GM21447 (cell line): ENCODE data around the gene ZNF180.
"Not testable (repeated sequence)": the region's sequence is repeated elsewhere in the genome, so short reads cannot be mapped to it uniquely, and the experiment has no call there.

Experiments used
- ATAC-seq: cut with Tn5 transposase; IDR thresholded peaks from one replicate; pipeline ENCODE4 v1.9.1; 2021; ENCODE audit not compliant: unreplicated experiment

The ZNF180 gene

DNA sequence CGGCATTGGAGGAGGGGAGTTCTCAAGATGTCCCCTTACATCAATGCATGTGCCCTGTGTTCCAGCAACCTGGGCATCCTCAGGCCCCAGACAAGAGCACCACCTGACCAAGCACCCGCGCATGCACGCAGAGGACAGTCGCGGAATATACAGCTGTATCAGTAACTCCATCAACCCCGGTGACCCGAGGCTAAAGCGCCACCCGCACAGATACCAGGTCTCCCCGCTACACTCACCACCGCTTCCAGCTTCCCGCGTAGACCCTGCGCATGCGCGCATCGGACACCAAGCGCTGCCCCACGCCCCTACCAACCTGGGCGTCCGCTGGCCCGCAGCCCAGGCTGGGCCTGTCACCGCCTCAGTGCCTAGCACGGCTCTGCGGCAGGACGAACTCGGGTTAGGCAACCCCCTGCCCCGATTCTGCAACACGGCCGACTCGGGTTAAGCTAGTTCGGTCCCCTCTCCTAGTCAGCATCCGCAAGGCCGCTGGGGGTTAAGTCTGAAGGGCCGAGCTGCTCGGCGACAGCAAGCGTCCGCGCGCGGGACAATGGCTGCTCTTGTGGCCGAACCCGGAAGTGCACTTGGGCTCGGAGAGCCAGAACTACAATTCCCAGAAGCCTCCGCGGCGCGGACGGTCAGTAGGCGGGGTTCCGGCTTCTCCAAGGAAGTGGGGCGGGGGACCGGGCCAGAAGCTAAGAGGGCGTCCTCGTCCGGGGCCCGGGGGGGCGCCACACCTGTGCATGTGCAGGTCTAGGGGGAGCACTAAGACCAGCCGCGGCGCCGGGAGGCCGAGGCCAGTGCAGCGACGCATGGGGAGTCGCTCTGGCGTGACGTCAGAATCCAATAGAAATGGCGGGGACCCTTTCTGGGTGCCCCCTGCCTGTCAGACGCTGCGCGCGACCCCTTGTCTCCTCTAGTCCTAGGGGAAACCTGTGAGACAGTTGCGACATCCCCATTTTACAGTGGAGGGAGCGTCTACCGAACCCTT, at the start of gene ZNF180:
Gene ZNF180 (minus strand): TSS at position 561 of the 988 bp plus-strand sequence. CDS start 3,188 bp downstream, outside the sequence.
- peak; percentile 91 for ATAC-seq

DNA sequence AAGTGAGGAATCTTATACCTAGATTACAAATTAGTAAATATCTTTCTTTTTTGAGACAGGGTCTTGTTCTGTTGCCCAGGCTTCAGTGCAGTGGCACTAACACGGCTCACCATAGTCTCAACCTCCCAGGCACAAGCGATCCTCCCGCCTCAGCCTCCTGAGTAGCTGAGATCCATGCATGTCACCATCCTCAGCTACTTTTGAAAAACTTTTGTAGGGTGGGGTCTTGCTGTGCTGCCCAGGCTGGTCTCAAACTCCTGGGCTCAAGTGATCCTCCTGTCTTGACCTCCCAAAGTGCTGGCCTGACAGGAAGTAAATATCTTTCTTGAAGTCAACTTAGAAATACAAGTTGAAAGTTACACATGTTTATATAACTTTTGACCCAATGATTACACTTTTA, 49.2 kb upstream of the ZNF180 start:
- ATAC-seq: no peak

DNA sequence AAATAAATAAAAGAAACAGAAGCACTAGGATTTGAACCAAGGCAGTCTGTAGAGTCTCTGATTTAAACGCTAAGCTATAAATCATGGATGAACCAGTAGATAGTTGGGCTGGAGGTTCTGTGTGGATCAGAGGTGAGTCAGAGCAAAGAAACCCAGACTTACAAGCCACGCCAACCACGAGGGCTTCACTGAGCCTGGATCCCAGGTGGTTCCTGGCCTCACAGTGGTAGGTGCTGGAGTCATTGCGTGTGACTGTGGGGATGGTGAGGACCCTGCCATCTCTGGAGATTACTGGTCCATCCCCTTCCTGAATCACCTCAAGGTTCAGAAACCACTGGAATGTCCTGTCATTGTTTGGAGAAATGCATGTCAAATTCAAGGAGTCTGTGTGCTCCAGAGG, 48.4 kb upstream of the ZNF180 start:
- no peak for ATAC-seq

DNA sequence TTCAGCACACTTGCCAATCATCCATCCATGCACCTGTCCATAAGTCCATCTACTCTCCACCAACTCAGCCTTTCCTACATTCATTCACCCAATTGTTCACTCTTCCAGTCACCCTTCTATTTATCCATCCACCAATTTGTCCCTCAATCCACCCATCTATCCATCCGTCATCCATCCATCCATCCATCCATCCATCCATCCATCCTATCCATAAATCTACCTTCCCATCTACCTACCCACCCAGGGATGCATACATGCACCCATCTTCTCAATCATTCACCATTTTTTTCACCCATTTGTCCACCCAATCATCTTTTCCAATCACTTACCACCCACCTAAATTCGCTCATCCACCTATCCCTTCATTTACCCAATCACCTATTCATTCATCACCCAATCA, 43.7 kb upstream of the ZNF180 start:
- ATAC-seq: no peak

DNA sequence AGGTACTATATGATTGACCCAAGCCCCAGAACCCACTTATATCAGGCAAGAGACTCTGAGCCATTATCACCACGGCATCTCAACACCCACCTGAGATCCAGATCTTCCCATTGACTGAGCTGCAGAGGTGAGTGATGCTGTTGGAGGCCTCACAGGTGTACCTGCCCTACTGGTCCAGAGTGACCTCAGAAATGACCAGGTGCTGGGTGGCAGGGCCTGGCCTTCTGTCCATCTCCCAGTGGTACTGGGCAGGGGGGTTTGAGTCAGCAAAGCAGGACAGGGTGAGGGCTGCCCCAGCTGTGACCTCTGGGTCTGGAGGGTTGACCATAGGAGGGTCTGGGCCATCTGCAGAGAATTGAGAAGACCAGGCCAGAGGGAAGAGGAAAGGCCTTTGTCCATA, 42.3 kb upstream of the ZNF180 start:
- no peak for ATAC-seq

DNA sequence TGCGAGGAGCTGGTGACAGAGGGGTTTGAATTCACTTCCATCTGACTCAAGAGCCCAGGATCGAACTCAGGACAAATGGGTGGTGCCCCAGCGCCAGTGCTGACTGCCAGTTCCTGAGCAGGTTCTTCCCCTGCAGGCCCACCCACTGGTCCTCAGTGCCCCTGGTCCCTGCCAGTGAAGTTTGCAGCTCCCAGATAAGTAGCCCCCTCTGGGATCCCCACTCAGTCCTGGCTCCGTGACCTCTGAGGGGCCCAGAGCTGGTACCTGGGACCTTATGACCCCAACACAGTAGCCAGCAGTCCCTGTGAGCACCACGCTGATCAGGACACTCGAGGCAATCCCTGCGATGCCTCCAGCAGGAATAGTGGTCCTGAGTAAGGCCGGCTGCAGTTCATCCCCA, 40.4 kb upstream of the ZNF180 start:
- no peak for ATAC-seq

DNA sequence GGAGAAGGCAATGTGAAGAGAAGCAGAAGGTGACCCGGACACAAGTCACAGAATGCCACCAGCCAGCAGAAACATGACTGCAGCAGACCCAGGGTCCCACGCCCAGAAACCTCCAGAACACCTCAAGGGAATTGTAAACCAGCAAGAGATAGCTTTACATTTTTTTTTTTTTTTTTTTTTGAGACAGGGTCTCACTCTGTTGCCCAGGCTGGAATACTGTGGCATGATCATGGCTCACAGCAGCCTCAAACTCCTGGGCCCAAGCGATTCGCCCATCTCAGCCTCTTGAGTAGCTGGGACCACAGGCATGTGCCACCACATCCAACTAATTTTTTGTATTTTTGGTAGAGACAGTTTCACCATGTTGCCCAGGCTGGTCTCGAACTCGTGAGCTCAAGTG, 39.7 kb upstream of the ZNF180 start:
- no peak for ATAC-seq

DNA sequence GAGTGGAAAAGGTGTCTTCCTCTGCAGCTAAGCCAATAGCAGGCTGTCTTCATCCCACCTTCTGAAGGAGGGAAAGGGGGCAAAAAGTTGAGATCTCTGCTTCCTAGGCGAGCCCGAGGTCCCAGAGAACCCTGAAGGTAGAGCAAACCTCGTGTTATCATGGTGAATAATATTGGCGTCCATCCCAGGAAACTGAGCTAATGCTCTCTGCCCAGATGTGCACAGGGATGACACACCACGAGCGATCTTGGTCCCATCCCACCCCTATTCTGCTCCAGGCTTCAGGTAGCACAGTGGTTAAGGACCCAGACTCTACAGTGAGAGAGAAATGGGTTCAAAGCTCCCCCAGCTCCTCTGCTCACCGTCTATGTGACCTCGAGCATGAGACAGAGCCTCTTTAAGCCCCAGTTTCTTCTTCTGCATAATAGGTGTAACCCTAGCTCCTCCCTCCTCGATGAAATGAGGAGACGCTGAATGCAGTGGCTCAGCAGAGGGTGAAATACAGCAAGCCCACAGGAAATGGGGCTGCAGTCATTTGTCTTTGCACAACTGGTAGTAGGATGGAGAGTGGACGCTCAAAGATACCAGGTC, 39.0 kb upstream of the ZNF180 start:
- ATAC-seq: no peak

DNA sequence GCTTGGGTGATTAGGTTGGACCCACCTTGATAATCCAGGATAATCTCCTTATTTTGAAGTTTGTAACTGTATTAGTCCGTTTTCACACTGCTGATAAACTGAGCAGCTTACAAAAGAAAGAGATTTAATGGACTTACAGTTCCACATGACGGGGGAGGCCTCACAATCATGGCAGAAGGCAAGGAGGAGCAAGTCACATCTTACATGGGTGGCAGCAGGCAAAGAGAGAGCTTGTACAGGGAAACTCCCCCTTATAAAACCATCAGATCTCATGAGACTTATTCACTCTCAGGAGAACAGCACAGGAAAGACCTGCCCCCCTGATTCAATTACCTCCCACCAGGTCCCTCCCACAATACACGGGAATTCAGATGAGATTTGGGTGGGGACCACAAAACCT, 35.0 kb upstream of the ZNF180 start:
- not testable (repeated sequence) for ATAC-seq

DNA sequence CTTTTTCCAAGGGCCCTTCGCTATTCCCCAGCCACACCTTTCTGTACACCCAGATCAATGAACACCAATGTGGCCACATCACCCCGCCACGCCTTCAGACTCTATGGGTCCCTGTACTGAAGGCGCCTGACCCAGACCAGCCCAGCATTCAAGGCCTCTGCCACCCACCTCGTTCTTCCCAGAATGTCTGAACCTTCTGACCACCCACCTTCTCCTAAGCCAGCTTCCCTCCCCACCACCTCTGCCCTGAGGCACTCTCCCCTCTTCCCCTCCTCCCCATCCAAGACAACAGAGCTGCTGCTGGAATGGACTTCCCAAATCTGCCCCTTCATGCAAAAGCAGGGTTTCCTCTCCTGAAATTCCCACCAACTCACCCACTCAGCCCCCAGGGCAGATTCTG, 32.5 kb upstream of the ZNF180 start:
- no peak for ATAC-seq

DNA sequence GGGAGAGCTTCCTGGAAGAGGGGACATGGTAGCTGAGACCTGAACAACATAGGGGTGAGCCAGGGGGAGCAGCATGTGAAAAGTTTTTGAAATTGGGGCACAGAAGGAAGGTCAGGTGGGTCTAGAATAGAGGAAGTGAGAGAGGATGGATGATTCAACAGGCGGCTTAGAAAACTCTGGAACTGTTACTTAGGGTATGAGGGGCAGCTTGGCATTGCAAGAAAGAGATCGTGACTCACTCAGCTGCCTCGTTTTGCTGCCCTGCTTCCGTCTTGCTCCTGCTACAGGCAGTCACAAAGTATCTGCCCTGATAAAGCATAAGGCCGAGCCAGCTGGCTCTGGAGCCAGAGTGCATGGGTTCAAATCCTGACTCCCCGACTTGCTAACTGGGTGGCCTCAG, 30.5 kb upstream of the ZNF180 start:
- no peak for ATAC-seq

DNA sequence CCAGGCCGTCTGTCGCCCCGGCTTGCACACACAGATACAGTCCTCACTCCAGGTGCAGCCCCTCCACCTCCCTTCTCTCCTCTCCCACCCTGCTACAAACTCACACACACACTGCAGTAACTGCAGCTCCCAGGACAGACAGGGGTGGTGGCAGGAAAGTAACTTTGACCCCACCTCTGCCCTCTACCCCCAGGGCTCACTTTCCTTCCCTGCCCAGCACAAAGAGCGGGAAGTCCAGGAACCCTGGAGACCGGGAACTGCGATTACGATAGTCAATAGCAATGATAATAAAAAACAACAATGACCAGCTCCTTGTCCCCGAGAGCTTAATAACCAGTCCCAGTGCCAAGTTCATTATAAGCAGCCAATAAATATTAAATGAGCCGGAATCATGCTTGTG, 29.2 kb upstream of the ZNF180 start, which contains the start of gene CEACAM20:
Gene CEACAM20 (minus strand): TSS at position 140 of the 400 bp plus-strand sequence. CDS start 166 bp downstream, outside the sequence.
- ATAC-seq: no peak

DNA sequence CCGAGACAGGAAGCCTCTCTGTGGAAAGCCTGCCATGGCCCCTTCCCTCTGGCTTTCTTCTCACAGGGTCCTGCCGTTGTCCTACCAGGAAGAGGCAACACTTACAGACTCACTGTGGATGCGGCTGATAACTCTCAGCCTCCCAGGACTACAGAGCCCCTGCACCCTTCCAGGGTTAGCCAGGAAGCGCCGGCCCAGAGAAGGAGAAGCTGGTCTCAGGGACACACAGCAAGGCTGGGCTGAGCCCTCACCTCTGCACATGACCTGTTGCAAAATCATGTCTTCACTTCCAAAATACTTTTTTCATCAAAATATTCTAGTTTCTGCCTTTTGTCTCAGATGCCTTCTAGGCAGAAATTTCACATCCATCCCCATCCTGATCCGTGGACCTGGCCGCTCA, 27.2 kb upstream of the ZNF180 start:
- no peak for ATAC-seq

DNA sequence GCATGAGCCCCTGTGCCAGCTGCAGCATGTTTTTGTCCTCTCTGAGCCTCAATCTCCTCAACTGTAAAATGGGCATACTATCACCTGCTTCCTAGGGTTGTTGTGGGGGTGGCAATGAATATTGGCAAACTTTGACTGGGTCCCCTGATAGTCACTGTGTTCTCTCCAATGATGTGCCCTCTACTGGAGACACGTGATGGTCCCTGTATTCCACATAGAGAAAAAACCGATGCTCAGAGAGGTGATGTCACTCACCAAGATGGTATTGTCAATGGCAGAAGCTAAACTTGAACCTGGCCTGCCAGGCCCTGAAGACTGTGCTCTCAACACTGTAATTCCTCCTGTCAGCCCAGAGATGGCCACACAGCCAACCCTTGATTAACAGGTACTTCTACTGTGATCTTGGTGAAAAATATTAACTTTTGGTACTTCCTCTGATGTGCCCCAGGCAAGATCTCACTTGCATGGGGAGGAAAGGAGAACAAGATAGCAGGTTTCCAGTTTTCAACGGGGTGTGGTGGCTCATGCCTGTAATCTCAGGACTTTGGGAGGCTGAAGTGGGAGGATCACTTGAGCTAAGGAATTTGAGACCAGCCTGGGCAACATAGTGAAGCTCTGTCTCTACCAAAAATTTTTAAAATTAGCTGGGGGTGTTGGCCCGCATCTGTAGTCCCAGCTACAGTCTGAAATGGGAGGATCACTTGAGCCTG, 25.6 kb upstream of the ZNF180 start:
- no peak for ATAC-seq

DNA sequence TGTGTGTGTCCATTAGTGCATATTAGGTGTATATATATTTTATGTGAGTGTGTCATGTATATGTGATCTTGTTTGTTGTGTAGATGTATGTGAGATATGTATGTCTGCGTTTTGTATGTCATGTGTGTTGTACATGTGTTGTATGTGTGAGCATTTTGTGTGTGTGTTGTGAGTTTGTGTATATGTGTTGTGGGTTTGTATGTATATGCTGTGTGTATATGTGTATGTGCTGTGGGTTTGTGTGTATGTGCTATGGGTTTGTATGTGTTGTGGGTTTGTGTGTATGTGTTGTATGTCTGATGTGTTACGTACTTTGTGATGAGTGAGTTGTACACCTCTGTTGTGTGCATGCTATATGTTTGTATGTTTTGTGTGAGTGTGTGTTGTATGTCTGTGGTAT, 21.0 kb upstream of the ZNF180 start:
- no peak for ATAC-seq

DNA sequence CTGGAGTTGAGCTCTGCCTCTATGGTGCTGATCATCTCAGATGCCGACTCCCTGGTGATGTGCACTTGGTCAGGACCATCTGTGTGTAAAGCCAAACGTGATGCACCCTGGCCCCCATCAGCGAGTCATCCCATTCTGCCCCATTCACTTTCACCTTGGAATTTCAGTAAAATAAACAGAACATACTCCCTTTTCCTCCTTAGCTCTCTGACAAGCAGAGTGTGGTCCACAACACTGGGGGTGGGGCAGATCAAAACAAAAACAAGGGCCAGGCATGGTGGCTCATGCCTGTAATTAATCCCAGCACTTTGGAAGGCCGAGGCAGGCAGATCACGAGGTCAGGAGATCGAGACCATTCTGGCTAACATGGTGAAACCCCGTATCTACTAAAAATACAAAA, 16.8 kb upstream of the ZNF180 start:
- ATAC-seq: no peak

DNA sequence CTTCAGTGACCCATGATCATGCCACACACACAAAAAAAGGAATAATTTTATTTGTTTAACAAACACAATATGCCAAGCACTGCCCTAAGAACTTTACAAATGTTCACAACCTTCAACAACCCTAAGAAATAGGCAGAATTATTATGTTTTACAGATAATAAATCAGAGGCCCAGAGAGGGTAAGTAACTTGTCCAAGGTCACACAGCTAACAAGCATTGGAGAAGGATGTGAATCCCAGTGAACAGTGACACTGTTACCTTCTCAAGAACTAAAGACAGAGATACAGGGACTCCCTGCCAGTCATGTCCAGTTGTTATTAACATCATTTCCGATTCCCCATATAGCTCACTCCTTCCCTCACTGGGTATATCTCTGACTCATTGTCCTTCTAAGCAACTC, 15.6 kb upstream of the ZNF180 start:
- ATAC-seq: no peak

DNA sequence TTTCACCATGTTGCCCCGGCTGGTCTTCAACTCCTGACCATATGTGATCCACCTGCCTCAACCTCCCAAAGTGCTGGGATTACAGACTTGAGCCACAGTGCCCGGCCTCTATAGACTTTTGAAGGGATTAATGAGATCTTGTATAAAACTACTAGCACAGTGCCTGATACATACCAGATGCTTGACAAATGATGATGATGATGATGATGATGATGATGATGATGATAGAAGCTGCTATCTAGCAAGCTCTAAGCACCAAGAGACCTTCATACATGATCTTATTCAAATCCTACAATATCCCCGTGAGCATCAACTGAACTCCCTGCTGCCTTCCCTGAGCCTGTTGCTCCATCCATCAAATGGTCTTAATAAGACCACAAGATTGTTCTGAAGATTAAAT, 14.7 kb upstream of the ZNF180 start:
- no peak for ATAC-seq

DNA sequence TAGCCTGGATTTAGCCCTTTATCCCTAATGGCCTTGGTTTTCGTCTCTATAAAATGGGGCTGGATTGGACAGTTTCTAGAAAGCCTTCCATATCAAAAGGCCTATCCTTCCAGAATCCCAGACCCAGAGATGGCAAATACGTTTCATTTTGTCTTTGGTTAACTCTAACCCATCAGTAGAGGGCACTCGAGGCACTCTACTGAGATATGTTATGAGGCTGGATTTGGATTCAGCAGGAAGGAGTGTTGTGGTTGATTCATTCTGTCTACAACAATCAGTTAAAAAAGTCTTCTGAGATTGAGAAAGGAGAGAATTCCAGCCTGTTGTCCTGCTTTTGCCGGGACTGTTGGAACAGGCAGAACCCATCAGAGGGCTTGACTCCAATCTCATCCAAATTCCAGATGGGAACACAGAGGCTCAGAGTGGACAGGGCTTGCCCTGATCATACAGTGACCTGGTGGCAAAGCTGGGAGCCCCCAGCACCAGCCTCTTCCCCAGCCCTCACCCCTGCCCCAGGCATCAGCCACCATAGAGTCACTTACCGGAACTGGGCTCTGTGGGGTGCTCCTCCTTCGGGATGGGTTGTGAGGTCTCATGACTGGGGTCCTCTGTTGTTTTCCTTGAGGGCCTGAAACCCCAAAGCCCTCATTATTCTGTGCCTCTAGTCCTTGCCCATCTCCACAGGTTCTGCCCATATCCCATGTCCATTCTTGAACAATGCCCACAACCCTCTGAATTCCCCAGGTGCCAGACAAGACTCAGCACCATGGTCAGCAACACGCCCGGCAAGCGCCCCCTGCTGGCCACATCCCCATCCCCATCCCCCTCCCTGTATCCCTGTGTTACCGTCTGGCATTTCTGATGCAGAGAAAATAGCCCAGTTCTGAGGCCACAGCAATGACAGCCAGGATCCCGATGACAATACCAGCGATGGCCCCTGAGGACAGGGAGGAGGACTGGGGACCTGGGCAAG, 12.3 kb upstream of the ZNF180 start:
- no peak for ATAC-seq

DNA sequence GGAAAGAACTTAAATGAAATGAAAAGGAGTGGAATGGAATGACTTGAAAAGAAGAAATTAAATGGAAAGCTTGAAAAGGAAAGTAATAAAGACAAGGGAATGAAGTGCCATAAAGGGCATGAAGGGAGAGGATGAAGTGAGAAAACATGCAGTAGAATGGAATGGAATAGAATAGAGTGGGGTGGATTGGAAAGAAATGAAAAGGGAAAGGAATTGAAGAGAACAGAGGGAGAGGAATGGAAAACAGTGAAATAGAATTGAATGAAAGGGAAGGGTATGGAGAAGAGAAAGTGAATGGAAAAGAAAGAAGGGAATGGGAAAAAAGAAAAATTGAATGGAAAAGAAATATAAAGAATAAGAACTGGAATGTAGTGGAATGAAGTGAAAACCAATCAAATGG, 9.2 kb upstream of the ZNF180 start:
- no peak for ATAC-seq

DNA sequence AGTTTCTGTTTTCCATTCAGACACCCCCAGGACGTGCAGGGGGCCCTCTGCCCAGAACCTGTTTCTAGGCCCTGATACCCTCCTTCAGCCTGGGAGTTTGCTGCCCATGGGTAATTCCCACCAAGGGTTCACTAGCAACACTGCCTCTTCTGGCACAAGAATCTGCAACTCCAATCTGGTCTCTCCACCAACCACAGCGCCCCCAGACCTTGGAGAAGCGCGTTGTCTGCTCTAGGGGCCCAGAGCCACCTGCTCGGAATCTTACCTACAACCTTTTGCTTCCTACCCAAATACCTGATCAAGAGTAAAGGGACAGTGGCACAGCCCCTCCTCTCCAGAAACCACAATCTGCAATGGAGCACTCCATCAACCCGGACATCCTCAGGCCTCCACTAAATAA, 763 bp downstream of the ZNF180 start:
- no peak for ATAC-seq
